Activated CD4-positive, alpha-beta T cell treated with anti-CD3 and anti-CD28 coated beads, Interleukin-2, Interleukin-6, amounts not matched to agents 100 ng/mL and 50 ng/mL, durations not matched to agents 16 hours and 8 hours (primary cell): ENCODE results near the gene TTC6.

ENCODE experiments used
- DNase-seq: peaks from one replicate; pipeline ENCODE4 v3.0.0-alpha.2; 2020

The TTC6 gene

DNA sequence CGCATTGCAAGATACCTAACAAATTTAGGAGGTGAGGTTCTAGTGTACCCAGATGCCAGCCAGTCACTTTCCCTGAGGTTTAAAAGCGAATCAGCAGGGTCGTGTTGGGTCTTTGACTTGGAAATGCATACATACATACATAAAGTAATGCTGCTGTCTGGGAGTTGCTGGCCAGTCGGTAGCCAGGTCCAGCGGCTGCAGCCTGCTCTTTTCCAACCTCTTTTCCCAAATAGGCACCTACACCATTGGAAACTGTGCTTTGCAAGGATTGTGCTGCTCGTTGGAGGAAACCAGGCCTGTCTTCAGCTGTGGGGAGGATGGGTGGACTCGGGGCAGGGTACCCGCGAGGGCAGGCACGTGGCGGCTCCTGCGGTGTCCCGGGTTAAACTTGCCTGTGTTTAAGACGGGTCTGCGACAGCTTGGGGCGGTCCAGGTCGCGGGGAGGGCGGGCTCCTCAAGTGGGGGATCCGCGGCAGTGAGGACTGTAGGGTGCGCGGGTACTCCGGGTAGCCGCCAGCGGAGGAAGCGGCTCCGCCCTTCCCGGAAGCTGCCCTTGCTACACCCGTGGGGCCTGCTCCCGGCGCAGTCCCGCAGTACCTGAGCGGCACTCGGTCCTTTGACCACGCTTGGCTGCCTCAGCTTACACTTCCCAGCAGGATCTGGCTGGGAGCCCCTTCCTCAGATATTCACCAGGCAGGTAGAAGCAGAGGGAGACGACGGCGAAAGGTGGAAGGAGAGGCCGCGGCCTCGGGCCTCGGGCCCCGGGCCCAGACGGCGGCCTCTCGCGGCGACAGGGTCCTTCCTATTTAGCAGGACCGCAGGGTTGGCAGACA is 2.7 kb downstream of the TTC6 start:
- DNase-seq = no peak

DNA sequence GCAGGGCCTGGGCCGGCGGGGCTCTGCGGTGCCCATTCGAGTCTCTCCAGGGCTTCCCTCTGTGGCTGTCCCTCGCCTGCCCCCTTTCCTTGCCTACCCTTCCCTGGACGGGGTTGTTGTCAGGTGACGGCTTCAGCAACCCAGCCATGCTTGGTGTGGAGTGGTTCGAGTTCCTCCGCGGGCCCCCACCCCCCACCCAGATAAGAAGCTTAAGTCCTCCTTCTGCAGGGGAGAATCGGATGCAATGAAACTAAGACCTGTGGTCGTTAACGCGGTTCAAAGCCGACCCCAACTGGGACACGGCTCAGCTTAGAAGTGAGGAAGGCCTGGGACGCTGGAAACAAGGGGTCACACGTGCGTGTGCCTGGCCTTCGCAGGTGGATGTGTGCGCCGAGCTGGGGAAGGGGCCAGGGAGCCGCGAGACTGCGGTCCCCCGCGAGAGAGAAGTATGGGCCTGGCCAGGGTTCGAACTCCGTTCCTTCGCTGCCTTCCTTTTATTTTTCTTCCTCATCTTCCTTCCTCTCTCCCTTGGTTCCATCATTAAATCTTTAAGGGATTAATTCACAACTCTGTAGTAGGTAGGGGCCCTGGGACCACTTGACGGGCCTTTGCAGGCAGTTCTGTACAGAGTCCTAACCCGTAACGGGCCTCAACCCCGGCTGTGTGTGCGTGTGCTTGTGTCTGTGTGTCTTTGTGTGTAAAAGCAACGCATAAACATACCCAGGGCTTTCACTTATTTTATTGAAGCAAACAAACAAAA is 3.5 kb downstream of the TTC6 start:
- no peak for DNase-seq

DNA sequence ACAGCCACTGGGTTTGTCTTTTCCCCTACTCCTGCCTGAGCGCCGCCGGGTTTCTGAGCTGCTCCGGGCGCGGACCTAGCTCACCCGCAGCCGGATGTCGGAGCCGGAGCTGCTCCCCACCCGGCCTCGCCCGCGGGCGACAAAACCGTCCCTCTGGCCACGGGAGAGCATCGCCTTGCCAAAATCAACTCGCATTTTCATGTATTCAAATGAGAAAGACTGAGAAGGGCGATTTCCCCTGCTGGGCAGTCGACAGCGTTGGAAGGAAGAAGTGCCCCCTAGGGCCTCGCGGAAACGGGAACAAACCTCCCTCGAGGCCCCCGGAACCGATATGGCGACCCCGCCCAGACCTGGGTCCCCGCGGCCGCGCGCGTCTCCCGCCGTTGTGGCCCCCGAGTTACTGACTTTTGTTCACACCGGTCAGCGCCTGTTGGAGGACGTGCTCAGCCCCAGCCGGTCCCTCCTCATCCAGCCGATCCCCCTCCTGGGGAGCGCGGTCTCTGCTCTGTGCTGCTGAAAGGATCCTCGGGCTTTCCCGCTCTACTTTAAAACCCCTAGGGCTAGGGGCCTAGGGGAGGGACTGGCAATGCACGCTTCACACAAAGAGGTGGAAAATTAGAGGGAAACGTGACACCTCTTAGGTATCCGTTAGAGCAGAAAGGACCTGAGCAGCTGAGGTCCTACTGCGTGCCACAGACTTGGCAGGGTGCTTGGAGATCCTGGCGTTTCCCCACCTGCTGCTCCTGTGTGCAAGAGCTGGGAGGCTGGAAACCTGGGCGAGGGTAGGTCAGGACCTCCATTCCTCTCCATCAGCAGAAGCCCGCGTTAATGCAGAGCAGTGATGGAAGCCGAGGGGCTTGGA is 4.3 kb downstream of the TTC6 start:
- DNase-seq = no peak

DNA sequence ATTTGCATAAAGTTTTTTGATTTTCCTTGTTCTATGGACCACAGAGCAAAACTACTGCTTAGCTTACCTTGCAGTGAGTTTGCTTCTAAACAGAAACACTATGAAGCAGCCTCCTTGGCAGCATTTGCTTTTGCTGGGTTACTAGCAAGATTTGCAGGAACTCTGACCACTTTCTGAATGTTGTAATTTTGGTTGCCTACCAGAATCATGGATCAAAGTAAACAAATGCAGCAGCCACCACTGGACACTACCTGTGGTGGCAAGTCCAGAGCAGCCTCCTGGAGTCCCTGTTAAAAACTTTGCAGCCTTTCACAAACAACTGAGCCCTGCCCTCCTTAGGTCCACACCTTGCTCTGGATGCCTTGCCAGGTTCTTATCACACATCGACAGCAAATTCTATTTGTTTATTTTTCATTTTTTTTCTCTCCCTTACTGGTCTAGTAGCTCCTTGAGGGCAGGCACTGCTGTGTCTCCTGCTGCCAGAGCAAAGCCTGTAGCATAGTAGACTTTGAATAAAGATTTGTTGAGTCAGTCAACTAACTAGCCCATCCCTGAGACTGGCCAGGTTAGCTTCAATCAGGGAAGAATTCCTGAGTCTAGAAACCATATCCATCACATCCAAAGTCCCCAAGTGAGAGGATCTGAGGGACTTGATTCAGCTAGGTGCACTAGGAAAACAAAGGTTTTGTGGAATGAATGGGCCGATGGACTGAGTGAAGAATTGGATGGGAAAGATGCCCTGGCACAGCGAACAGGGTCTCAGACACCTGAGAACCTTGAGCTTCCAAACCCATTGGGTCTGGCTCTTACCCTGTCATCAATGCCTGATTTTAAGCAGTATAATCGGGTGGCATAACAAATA is 5.7 kb downstream of the TTC6 start:
- no peak for DNase-seq

DNA sequence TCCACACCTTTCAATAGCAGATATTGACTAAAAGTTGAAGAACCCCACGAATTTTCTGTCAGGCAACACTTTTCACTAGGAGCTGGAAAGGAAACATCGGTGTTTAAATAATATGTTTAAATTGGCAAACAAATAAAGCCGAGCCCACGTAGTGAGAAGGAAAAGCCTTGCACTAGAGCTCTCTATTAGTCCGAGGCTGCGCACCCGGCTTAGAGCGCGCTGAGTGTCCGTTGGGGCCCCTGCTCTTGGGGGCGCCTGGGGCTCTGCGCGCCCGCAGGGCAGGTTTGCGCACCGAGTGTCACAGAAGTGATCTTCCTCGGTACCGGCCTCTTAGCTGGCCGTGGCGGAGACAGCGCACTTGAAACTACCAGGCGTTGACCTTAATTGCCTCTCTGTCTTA is 6.4 kb downstream of the TTC6 start:
- DNase-seq = no peak

DNA sequence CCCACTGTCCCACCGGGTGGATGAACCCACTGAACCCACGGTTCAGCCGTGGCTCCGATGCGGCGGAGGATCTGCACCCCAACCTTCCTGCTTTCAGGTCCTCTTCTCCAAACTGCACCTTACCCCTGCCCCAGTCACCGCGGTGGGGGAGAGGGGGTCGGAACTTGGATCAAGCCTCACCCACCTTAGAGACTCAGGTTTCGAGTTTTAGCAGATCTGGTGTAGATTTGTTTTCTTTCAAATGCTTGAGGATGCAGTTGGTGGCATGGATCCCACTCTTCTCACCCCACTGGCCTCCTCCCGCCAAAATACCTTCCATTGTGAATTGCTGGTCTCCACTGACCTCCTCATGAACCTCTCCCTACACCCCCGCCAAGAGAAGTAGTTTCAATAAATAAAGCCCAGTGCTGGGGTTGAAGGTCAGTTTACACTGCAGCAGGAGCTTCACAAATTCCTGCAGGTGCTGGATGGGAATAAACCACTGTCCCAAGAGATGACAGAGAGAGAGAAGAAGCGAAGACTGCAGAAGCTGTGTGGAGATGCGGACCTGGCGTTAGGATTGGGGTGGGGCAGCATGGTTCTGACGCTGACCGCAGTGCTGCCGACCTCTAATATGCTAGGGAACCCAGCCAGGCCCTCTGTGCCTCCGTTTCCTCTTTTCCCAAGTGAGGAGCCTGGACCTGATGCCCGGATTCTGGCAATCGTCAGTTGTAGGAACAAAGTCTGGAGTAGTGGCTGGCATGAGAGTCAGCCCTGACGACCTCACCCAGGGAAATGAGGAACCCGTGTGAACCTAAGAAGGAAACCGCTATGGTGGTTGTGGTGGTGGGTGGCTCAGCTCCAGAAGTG is 7.4 kb downstream of the TTC6 start:
- DNase-seq = no peak

DNA sequence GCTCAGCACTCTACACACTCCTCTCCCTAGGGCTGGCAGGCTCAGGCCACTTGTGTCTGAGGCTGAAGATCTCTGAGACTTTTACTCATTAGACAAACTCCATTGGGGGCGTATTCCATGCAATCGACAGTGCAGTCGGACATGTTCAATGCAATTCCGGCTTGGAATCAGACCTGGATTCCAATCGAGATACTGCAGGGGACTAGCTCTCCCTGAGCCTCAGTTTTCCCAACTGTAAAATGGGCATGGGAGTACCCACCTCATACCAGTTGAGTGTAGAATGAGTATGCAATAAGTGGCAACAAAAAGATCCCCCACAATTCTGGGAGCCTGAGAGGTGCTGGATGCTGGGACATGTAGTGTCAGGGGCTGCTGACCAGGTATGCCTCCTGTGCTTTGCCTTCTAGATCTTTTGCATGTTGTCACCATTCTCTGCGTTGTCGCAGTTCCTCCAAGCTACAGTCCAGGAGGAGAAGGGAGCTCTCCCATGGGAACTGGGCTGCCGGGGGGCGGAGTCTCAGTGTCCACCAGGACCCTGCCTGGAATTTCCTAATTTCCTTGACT is 8.3 kb downstream of the TTC6 start:
- DNase-seq = no peak

DNA sequence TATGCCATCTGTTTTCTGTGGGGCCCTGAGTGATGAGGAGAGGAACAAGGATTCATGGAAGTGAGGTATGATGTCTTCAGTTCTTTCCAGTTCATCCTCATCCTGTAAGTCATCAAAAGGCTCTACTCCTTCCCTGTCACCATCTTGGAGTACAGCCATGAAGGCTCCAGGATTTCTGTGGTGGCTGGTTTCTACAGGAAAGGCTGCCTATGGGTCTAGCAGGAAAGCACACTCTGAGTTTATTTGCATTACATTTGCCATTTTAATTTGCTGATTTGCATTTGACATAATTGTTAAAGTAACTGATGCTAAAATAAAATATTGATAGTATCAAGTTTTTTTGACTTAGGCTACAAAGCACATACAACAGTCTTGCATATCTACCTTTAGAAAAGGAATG is 11.2 kb downstream of the TTC6 start:
- DNase-seq = no peak

DNA sequence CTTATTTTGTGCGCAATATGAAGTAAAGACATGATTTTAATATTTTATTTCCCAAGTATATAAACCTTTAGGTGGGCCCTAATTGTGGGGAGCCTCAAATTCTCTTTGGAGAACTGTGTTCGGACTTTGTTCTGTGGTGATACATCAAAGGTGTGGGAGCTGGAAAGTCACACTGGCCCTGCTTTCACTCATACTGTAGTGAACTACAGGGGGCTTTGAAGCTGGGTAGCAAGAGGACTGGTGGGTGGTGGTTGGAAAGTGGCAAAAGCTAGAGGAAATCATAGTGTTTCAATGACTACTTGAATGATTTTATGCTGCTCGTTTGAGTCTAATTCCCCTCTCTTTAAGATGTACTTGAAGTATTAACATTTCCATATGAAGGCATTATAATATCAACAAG is 13.2 kb downstream of the TTC6 start:
- no peak for DNase-seq

DNA sequence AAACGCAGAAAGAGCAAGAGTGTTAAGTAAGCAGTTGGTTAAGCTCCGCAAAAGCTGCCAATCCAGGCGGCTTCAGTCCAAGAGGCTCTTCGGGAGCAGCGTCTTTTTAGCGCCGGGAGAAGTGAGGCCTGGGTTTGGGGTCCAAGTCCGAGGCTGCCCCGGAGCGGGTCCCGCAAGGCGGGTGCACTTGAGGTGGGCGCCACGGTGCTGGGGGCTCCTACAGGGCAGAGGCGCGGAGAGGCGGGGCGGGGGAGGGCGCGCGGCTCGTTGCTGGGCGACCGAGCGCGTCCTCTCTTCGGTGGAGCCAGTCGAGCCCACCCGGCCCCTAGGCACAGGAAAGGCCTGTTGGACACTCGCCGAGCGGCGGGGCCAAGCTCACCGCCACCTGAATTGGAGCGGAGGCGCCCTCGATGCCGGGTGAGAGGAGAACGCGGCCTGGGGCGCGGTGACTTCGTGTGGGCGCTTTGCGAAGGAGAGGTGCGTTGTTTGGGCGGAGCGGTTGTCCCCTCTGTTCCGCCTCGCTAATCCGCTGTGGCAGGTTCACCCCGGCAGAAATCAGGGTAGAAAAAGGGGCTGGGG is 15.6 kb downstream of the TTC6 start:
- no peak for DNase-seq

DNA sequence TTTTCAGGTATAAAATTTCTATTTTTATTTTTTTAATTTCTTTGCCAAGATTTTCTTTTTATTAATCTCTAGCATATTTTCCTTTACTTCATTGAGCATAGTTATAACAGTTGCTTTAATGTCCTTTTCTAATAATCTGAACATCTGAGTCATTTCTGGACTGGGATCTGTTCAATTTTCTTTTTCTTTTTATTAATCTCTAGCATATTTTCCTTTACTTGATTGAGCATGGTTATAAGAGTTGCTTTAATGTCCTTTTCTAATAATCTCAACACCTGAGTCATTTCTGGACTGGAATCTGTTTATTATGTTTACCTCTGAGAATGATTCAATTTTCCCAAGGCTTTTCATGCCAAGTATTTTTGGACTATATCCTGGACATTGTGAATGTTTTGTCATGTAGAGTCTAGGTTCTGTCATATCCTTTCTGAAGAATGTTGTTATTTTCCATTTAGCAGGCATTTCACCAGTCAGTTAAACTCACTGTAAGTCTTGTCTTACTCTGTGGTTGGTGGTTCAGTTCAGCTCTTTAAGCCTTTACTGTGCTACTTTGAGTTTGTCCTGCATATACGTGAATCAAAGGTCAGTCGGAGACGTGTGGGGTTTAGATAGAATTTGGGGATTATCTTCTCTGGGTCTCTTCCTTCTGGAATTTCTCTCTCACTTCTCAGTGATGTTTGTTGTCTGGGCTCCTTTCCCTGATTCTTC is 20.3 kb downstream of the TTC6 start:
- no peak for DNase-seq

DNA sequence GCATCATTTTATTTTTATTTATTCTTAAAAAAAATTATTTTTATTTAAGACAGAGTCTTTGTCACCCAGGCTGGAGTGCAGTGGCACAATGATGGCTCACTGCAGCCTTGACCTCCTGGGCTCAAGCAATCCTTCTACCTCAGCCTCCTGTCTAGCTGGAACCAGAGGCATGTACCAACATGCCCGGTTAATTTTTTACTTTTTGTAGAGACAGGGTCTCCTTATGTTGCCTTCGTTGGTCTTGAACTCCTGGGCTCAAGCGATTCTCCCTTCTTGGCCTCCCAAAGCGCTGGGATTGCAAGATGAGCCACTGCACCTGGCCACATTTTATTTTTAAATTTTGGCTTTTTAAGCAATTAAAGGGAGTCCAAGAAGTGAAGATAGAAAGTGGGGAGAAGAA is 21.4 kb downstream of the TTC6 start:
- DNase-seq = no peak

DNA sequence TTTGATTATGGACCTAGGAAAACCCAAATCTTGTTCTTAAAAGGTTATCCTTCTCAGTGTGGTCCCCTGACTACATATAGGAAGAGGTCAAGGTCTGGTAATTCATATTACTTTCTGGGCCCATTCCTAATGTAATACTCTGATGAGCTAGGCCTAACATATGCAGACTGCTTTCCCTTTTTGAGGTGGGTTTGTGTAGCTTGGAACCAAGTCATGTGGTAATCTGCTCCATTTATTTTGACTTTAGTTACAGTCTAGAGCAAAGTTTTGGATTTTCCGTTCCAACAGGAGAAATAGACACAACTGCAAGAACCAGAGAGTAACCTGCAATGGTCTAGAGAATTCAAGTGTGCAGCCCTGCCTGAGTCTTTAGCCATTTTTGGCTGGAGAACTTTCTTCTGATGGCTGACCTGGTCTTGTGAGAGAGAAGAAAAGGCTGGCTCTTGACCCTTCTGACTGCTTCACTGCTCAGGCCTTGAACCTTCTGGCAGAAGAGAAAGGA is 22.5 kb downstream of the TTC6 start:
- DNase-seq = no peak

DNA sequence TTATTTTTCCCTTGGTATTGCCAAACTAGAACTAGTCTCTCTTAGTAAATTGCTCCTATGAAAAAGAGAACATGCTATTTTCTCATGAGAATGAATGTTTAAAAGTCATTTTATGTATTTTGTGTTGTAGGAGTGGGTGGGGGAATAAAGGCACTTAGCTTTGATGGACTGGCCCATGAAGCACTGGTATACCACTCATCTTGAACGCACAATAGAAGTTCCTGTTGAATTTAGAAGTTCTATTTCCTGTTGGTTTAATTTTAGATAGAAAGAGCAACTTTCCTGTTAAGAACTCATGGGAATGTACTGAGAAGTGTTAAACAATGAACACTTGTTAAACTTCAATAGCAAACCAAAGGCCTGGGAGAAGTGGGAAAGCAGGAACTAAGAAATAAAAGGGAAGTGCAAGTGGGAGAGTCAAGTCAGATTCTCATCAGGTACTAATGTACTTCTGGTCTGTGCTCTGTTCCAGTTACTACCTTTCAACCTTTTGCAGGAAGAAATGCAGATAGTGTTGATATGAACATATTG is 23.1 kb downstream of the TTC6 start:
- no peak for DNase-seq

DNA sequence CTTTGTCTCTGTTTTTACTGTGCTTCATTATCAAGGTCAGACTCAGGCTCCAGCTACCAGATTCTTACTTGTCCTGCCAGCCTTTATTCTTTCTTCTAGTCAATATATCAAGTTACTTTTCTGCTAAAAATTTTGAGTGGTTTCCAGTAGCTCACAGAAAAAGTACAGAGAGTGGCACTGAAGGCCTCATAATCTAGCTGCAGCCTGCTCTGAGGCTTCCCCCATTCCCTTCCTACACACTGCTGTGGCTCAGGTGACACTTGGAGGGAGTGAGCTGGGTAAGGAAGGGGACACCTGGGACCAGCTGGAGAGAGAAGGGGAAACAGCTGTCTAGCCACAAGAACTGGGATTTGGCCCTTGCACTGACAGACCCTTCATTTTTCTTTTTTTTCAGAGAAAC is 25.4 kb downstream of the TTC6 start:
- DNase-seq = no peak

DNA sequence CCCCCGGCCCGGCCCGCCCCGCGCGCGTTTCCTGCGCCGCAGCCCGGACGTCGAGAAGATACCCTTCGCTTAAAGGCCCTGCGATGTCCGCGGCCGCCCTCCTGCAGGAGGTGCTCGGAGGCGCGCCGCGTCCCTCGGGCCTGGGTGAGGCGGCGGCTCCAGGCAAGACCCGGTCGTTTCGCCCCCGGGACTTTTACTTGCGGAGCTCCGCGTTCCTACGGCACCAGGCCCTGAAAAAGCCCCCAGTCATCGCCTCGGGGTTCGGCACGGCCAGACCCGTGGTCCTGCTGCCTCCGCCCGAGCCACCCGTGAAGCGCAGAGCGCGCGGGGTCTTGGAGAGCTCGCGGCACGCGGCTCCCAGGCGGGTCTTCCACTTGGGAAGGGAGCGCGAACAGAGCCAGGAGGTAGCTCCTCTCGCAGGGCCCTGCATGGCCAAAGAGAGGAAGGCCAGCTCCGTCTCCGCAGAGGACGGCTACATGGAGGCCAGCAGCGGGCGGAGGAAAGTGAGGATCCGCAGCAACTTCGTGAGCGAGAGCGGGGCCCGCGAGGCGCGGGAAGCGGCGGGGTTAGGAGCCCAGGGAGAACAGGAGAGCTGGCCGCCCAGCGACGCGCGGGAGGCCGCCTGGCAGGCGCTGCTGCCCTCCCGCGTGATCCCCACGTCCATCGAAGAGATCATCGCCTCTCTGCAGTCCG is 26.9 kb downstream of the TTC6 start:
- DNase-seq = no peak

DNA sequence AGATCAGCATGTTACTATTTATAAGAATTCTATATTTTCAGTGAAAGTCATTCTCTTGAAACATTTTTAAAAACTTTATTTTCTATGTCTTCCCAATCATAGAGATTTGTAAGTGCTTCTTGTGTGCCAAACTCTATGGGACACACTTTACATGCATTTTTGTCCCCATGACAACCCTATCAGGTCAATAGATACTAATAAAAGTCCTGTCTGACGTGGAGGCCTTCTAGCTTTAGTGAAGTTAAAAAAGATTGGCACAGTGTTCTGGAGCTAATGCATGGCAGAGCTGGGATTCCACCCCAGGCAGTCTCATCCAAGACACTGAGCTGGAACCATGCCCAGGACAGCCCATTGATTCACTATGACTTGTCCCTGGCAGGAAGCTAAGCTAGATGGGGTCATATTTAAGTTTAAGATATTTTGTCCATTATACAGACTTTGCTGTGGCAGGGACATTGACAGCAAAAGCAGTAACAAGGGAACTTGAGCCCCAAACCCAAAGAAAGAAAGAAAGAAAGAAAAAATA is 28.1 kb downstream of the TTC6 start:
- DNase-seq = no peak

DNA sequence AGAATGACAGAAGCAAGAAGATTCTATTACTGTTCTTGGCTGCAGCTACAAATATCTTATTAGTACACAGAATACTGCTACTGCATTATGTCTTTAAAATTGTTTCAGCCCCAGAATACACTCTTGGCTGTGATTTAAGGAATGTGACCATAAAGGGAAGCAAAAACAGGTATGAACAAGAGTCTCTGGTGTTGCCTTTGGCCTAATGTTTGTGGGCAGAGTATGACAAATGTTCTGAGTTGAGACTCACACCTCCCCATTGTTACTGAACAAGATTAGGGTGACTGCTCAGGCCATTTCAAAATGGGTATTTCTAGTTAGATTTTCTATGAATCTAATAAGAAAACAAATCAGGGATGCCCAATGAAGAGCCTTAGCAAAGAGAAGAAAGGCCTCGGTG is 28.5 kb downstream of the TTC6 start:
- no peak for DNase-seq
